ENCODE data around the gene SUSD4.

GRCh38 chr1:223349241-223349640 lies 14.7 kb downstream of the SUSD4 start:
- TF ChIP-seq POLR2A (IDR thresholded peaks at IDR 0.05; ENCODE audit: low read length) (no peak), GATA1 (IDR thresholded peaks at IDR 0.05; ENCODE audit: low read depth, low read length) (no peak)

All from erythroblast (primary cell).